ENCODE results near the gene PDE9A.

PDE9A gene

DNA sequence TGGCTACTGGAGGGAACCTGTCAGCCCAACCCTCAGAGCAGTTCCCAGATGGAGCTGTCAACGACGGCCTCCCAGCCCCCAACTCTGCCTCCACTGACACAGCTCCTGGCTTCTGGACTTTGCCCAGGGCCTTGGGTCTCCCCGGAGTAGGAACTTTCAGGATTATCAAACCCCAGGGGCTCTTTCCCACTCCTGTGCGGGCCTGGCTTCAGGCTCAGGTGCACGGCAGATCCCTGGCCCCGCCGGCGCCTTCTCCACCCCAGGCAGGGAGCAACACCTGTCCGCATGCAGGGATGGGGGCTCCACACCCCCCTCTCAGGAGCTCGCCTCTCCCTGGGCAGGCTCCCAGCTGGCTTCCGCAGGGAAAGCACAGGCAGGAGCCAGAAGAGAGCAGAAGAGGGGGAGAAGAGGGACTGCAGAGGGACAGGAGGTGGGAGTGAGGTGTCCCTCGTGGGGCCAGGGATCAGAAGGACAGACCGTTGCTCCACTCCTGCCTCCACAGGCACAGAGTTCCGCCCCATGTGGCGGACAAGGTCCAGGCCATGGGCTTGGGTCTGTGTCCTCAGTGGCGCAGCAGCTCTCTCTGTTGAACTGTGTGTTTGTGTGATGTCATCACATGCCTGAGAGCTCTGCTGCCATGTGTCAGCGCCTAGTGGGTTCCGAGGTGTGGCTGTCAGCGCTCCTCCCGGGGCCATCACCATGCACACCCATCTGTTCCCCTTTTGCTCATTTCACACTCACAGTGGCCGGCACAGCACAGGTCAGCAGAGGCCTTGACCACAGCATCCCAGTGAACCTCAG lies 107.7 kb downstream of the PDE9A start:
- DNase-seq: no peak

DNA sequence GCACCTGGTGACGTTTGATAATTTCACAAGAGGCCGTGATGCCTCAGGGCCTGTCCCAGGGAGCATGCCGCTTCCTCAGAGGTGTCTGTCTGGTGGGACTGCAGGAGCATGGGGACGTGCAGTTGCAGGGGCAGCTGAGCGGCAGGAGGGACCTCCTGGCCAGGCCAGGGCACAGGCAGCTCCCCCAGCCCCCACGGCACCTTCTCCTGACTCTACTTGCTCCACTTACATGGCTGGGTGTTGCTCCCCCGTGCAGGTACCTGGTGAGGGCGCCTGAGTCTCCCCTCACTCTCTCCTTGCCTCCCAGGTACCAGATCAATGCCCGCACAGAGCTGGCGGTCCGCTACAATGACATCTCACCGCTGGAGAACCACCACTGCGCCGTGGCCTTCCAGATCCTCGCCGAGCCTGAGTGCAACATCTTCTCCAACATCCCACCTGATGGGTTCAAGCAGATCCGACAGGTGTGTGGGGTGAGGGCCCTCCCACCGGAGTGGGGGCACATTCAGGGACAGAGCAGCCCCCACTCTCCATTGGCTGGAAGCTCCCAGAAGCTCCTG lies 108.4 kb downstream of the PDE9A start:
- DNase-seq: no peak

DNA sequence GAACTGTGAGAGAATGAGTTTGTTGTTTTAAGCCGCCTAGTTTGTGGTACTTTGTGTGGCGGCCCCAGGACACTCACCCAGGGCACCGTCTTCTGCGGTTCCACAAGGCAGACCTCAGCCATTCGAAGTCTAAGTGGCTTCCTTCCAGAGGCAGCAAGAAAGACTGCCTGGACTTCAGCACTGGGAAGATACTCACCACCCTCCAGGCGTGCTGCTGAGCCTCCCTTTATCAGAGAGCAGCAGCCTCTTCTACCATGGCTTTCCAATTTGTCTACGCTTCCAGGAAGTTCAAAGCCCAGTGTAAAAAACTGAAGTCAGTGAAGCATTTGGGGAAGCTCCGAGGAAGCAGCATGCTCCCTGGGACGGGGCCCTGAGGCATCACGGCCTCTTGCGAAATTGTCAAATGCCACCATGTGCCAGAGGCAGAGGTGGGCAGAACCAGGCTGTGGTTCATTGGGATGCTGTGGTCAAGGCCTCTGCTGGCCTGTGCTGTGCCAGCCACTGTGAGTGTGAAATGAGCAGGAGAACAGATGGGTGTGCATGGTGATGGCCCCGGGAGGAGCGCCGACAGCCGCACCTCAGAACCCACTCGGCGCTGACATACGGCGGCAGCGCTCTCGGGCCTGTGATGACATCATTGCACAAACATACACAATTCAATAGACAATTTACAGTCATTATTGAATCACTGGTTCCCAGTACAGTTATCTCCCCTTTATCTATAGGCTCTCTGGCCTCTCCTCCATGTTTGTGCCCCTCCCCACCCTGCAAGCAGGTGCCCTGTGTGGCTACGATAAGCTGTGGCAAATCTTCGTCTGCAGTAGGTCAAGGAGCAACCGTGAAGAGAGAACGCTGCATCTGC lies 110.4 kb downstream of the PDE9A start:
- DNase-seq: no peak

DNA sequence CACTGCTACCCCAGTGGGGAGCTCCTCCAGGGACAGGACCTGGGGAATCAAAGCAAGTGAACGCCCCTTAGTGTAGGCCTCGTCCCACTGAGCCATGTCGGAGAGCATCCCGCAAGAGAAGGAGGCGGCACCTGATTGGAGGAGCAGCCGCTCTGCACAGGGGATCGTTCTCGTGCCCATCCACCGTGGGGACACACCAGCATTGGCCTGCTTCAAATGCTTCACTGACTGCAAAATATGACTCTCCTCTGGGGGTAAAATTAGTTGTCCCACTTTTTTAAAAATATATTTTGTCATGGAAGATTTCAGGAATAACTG lies 111.0 kb downstream of the PDE9A start:
- no peak for DNase-seq

DNA sequence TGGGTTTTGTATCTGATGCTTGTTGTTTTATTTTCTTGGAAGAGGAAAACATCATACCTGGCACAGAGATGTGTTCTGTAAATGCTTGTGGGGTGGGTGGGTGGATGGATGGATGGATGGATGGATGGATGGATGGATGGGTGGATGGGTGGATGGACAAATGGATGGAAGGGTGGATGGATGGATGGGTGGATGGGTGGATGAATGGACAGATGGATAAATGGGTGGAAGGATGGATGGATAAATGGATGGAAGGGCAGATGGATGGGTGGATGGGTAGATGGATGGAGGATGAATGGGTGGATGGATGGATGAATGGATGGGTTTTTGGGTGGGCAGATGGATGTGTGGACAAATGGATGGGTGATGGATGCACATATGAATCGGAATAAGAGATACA lies 111.5 kb downstream of the PDE9A start:
- DNase-seq: no peak

DNA sequence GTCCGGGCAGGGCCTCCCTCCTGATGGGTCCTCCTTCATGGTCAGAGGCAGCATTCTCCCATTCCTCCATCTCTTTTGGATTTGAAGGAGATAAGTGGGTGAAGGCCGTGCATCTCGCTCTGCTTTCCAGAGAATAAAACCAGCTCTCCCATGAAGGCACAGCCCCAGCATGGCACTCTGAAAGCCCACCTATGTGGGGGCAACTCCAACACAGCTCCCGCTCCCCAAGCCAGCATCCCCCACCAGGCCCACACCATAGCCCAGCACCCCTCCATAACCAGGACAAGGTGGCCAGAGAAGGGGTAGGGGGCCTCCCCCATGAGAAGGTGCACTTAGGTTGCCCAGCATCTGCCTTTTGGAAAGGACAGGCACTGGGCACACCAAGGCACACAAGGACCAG lies 112.2 kb downstream of the PDE9A start:
- DNase-seq: no peak

DNA sequence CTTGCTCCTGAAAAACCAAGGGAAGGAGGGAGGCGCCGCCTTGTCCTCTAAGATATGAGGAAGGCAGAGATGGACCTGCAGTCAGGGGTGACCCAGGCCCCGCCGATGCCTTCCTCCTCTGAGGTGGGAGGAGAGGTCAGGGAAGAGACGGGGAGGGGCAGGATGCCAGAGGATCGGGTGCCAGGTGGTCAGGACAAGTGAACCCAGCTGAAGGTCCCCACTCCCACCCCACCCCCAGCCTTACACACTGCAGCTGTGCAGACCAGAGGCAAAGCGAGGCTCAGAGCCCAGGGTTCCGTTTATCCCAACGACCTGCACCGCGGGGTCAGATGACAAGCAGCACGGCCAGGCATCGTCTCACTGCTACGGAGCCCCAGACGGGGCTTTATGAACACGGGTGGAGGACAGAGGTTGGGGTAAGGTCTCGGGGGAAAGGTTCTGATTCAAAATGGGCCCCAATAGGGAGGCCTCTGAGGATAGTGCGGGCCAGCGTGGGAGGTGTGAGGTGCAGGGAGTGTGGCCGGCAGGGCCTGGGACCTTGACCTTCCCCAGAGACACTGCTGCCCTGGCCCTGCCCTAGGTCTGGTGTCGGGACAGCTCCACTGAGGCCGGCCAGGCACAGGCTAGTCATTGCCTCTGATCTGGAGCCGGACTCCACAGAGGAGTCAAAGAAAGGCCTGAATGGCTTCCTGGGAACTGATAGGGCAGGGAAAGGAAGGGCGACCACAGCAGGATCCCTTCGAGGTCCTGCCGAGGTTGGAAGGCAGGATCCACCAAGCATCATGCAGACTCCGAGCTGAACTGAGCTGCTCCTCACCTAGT lies 113.5 kb downstream of the PDE9A start:
- no peak for DNase-seq

DNA sequence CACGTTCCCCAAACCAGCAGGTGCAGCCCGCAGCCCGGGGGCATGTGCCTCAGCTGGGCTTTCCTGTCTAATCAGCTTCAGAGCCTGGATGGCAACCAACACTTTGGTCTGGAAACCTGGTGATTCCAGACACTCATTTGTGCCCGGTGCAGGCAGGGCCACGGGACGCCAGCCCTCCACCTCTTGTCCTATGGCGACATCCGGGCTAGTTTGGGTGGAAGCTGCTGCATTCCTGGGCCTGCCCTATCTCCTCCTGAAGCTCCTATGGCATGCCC lies 114.1 kb downstream of the PDE9A start:
- no peak for DNase-seq

DNA sequence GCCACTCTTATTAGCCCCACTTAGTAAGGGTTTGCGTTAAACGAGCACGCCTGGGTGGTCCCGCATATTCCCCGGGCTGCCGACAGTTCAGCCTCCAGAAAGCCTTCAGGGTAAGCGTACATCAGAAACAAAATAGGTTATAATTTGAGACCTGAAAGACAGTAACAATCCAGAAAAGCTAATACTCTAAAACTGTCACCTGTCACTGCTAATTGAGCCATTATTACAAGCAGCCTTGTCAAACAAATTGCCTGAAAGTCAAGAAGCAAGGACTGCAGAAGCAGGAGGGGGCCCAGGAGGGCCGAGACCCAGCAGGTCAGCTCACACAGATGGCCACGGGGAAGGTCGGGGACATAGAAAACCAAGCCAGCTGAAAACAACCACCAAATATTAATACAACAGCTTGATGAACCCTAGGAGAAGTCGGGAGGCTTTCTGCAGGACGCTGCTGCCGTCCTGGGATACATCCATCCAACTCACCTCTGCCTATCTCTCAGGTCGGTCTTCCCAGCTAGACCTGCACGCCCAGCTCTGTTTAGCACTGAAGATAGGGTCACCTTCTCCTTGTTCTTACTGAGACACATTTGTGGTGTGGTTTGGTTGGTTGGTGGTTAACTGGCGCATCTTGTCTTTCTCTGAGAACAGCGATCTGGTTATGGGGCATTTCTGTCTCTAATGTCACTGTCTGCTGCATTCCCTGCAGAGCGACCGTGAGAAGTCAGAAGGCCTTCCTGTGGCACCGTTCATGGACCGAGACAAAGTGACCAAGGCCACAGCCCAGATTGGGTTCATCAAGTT lies 115.1 kb downstream of the PDE9A start:
- DNase-seq: no peak

DNA sequence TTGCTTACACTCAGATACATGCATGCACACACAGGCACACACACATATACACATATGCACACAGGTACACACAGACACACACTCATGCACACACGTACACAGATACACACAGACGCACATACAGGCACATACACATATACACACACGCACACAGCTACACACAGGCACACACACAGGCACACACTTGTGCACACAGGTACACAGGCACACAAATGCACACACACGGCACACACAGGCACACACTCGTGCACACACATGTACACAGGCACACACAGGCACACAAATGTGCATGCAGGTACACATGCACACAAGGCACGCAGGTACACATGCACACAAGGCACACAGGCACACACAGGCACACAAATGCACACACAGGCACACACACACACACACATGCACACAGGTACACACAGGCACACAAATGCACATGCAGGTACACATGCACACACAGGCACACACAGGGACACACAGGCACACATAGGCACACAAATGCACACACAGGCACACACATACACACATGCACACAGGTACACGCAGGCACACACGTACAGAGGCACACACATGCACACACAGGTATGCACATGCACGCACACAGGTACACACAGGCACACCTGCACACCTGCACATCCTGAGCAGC lies 115.9 kb downstream of the PDE9A start:
- no peak for DNase-seq

DNA sequence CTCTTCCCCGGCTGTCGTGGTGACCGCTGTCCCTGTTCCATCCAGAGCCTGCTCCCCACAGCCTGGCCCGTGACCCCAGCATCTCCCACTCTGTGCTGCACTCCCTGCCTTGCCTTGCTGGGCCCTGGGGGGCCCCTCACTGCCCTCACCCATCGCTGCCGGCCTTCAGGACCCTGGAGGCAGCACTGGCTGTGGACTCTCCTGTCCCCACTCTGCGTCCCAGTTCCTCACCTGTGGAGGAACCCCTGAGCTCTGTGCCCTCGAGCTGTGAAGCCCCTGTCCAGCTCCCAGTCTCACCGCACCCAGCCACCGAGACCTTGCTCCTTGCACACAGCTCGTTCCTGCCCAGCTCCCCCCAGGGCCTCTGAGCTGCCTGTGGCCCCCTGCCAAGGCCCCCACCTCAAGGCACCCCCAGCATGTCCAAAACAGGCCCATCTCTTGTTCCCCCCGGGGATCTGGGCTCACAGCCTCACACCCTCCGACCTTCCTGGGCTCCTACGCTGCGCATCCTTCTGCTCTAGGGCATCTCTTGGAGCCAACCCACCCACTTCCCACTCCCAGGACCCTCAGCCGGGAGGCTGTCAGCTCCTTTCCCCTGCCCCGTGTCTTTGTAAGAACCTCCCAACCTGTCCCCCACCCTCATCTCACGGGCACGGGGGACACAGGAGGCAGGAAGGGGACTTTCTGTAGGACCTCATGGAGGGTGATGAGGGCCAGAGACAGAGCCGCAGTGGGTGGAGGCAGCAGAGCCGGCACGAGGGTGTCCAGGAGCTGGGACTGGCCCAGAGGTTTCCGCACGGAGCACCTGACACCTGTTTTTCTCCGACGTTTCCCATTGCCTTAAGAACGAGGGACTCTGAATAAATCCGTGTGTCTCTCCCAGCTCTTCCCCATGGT lies 116.6 kb downstream of the PDE9A start:
- DNase-seq: no peak

DNA sequence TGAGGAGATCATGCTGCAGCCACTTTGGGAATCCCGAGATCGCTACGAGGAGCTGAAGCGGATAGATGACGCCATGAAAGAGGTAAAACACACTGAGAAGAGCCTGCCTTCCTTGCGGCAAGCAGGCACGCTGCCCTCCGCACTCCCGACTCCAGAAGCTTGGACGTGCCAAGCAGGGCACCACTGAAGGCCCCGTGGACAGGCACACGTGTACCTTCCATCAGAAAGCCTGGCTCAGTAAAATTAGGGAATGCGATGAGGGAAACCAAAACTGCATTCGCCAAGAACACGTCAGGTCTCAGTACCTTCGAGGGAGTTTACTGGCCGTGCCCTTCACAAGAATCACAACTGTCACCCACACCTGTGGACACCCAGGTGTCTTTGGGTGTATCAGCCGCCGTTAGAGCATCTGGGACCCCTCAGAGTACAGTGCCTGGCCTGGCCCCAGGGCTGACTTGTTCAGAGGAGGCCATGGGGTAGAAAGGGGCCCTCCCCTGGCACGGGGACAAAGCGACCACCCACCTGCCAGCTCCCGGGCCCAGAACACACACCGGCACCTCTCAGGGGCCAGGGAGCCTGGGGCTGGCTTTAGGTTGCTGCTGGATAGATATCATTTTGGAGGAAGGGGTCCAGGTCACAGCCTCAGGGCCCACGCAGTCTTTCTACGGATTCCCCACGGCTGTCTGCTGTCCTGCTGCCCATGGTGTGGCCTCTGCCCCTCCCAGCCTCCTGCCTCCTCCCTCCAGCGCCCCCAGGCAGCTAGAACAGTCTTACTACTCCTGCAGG lies 117.5 kb downstream of the PDE9A start:
- DNase-seq: no peak

DNA sequence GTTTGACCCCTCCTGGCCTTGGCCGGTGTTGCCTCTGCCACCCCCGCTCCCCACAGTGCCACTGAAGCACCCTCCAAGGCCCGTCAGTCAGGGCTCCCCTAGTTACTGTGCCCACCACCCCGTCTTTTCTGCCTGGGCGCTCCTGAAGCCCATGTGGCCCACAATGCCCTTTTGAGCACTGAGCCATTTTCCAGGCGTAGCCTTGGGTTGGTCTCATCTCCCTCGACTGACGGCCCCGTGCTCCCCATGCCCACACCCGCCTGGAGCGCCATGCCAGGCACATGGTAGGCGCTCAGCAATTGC lies 118.0 kb downstream of the PDE9A start:
- no peak for DNase-seq

DNA sequence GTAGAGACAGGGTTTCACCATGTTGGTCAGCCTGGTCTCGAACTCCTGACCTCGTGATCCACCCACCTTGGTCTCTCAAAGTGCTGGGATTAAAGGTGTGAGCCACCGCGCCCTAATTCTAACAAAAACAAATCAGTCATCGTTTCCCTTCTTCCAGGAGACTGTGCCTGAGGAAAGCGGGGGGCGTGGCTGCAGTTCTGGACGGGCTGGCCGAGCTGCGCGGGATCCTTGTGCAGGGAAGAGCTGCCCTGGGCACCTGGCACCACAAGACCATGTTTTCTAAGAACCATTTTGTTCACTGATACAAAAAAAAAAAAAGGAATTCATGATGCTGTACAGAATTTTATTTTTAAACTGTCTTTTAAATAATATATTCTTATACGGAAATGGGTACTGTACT lies 121.7 kb downstream of the PDE9A start:
- no peak for DNase-seq

DNA sequence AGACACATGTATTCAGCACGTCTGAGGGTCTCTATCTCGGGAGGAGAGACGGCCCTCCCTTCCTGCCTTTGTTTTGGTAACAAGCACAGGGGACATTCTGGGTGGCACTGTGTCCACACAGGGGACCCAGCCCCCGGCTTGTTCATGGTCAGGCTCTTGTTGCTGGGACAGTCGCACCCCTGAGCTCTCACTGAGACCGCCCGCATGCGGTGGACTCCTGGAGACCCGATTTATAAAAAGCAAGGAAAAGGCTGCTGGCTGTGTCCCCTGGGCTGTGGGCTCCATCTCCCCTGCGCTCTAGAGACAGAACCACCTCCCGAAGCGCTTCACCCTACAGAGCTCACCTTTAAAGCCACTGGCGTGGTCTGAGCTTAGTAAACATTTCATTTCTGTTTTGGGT lies 122.5 kb downstream of the PDE9A start:
- no peak for DNase-seq

DNA sequence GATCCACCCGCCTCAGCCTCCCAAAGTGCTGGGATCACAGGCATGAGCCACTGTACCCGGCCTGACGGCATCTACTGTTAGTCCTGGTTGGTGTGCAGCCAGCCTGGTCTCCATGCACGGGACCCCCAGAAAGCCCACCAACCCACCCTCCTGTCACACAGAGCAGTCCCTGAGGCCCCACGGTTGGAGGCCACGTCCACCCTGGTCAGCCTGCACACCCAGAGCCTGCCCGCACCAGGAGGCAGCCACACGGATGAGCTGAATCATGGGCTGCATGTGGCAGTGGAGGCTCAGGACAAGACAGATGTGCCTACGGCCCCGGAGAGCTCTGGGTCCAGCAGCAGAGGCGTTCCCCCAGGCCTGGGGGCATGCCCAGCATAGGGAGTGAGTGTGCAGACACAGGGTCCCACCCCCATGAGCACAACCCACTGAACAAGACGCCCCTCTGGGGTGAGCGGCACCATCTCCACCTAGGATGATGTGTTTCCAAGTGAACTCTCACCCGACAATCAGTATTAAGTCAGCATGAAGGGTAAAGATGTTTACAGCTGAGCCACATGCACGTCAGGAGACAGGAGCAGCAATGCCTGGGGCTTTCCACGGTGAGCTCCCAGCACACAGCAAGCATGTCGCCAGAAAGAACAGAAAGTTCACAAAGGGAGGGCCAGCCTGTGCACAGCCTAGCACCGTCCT lies 123.8 kb downstream of the PDE9A start:
- no peak for DNase-seq

DNA sequence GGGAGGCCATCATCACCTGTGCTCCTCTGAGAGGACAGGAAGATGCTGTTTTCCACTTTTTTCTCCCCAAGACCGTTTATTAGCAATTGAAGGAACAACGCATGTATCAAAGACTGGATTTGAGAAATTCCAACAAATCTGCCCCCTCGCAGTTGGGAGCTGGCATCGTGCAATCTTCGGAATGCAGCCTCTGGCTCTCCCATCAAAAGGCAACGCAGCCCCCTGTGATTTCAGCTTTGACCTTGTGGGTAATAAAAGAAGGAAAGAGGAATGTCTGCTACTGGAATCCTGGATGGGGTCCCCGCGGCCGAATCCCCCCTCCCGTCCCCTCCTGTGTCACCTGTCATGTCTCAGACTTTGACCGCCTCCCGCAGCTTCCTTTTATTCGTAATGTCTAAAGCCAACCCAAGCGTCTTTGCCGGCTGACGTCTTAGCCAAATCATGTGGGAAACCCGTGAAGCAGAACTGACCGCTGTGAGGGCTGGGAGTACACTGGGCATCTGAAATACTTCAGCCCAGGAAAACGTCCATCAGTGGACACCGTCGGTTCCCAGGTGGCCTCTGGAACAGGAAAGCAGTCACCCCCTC lies 124.4 kb downstream of the PDE9A start:
- DNase-seq: no peak

DNA sequence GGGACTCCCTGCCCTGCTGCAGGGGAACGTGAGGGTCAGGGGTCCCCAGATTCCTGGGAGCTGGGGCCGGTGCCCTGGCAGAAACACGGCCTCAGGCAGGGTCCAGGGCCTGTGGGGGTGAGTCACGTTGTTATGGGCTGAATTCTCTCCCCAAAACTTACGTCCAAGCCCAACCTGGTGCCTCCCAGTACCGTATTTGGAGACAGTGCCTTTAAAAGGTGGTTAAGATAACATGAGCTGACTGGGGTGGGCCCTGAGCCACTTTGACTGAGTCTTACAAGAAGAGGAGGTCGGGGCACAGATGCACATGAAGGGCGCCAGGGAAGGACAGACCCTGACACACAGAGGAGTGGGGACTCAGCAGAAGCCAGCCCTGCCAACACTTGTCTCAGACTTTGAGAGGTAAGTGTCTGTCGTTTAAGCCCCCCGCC lies 126.0 kb downstream of the PDE9A start:
- DNase-seq: no peak

DNA sequence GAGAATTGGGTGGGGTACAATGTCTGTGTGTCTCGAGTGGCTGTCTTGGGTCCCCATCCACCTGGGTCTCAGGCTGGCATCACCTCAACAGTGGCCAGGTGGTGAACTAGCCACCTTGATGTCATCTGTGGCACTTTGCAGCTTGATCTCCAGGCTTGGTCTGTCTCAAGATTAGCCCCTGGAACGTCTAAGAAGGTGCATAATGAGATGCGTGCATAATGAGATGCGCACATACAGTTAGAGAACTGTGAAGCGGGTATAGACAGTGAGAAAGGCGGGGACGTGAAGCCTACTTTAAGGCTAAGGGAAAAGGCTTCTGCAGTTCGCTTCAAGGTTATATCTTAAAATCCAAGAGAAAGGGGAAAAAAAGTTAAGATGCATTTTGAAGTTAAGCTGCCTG lies 127.2 kb downstream of the PDE9A start:
- DNase-seq: no peak
